ENCODE data around the gene CD226.
"Not testable (repeated sequence)": the region's sequence is repeated elsewhere in the genome, so short reads cannot be mapped to it uniquely, and the experiment has no call there.

The CD226 gene

DNA sequence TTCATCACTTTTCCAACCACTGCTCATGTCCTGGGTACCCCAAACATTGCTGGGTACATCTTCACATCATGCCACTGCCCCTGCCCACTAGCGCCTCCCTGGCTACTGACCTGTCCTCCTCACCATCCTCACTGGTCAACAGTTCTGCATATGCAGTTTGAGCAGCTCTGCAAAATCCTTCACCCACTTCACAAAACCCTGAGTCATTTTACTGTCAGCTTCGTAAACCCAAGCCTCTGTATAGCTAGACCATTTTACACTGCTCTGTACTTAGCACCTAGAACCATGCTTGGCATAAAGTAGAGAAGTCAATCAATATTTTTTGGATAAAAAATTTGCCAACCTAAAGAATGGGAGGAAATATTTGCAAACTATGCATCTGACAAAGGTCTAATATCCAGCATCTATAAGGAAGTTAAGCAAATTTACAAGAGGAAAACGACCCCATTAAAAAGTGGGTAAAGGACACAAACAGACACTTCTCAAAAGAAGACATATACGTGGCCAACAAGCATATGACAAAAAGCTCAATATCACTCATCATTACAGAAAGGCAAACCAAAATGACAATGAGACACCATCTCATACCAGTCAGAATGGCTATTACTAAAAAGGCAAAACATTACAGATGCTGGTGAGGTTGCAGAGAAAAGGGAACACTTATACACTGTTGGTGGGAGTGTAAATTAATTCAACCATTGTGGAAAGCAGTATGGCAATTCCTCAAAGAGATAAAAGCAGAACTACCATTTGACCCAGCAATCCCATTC, 48.3 kb downstream of the CD226 start:
- not testable (repeated sequence) for DNase-seq

GRCh38 chr18:69898241-69898861, 49.3 kb downstream of the CD226 start:
- DNase-seq, result no peak

DNA sequence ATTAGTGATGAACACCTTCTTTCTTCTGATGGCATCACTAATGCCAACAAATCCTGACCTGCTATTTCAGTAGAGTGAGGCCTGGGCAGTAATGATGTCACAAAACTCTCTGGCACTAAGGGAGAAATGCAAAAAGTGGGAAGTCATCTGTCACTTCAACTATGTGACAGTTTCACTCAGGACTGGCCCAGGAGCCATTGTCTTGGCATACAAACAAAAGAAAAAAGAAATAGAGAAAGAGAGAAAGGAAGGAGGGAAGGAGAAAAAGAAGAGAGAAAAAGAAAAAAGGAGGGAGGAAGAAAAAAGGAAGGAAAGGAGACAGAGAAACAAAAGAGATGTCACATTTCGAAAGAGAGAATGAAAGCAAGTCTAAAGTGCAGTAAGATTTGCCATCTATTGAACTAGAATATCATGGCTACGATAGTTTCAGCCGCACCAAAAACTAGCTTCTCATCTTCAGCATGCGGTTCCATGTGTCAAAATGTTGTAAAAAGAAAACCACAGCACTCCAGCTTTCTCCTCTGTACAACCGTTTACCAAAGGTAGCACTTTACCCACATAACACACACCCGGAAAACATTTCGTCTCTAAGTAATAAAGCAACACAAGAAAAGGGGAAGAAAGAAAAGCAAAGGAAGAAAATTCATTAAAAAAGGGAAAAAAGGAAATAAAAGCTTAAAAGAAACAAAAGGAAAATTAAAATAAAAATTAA, 50.1 kb downstream of the CD226 start:
- no peak for DNase-seq

DNA sequence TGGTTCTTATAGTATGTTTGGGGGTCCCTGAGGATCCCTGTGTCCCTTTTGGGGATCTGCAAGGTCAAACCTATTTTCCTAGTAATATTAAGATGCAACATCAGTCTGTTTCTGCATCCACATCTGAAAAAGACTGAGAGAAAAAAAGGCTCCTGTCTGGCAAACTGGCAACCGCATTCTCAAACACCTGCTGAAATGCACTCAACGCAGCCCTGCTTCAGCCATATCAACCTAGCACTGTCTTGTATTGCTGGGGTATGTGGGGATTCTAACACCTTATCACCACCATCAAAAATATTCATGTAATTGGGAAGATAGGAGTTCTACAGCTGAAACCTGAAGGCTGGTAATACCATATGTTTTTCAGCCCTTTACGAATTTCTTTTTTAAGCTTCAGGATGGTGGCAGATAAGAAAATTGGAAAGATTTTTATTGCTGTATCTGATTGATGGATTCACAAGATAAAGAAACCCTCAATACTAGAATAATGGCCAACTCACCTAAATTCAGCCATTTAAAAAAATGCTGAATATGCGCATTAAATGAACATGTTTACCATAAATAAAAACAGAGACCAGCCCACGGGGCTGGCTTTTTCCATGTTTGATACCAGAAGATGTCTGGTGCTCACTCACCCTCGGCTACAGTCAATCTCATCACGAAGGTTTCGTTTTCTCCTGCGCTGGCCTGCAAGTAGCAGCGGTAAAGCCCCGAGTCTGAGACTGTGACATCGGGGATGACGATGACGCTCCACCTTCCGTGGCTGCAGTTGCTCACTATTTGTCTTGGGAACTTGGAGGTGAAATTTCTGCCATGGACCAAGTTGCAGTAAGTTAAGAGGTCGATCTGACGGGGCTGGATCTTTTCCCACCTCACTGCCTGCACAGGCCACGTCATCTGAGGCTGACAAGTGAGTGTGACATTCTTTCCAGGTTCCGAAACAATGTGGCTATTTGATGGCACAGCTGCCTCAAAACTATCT, 52.3 kb downstream of the CD226 start:
- no peak for DNase-seq

DNA sequence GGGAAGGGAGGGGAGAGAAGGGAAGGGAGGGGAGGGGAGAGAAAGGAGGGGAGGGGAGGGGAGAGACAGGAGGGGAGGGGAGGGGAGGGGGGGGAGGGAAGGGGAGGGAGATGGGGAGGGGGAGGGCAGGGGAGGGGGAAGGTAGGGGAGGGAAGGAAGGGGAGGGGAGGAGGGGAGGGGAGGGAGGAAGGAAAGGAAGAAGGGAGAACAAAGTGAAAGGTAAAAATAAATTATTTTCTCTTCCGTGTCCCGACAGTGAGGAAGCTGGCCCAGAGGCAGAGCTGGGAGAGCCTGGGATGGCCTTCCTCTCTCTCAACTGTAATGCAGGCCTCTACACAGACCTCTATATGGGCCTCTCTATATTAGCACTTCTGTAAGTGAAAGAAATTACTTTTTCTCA, 53.2 kb downstream of the CD226 start:
- no peak for DNase-seq

- DNase-seq, result no peak
Observed at GRCh38 chr18:69890558-69890957, 57.1 kb downstream of the CD226 start.

DNA sequence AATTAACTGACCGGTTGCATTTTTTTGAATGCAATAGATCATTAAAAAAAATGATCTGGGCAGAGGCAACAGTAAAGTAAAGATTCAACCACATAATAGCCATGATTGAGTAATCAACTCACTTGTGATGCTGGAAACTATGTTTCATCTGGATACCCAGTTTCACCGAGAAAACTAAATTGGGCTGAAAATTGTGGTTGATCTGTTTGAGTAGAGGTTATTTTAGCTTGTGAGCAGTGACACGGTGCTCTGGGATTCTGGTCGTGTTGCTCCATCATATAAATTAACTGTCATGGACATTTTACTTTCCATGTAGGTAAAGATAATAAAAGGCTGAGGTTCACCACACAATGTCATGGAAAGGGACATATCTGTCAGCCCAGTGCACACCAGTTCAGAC, 58.7 kb downstream of the CD226 start:
- DNase-seq, result no peak

DNA sequence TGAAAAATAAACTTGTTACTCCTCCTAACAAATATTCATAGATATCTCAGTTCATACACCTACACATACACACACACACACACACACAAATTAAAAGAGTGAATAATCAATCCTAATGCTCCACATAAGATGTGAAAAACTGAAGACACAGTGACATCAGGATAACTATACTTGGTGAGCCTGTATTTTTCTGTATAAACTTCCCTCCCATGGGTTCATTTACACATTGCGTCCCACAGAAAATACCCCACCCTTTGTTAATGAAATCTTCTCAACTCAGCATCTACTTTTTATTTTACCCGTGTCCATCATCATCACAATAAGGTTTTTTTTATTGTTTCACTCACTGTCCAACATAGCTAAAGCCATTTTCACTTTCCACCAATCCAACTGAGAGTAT, 60.4 kb downstream of the CD226 start:
- no peak for DNase-seq

DNA sequence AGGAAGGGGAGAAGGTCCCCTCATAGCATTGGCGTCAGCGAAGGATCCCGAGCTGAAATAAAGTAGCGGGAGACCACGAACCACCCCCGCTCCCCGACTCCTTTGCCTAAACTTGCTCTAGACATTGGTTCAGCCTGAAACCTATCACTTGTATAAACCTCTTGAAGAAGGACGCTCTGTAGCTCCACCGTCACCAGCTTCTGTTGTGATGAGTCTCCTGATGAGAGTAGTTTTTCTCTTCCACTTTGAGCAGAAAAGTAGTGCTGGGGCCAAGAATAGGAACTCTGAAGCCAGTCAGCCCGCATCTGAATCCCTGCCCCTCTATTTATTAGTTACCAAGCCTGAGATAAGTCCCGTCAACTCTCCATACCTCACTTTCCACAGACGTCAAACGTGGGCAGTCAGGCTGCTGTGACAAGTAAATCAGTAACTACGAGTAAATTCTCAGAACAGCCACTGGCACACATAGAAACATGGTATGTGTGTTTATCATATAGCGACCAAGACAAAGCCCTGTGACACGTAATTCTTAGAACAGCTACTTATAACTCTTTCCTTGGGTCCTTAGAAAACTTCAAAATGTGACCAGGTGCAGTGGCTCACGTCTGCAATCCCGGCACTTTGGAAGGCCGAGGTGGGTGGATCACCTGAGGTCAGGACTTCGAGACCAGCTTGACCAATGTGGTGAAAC, 61.7 kb downstream of the CD226 start:
- DNase-seq, result no peak

DNA sequence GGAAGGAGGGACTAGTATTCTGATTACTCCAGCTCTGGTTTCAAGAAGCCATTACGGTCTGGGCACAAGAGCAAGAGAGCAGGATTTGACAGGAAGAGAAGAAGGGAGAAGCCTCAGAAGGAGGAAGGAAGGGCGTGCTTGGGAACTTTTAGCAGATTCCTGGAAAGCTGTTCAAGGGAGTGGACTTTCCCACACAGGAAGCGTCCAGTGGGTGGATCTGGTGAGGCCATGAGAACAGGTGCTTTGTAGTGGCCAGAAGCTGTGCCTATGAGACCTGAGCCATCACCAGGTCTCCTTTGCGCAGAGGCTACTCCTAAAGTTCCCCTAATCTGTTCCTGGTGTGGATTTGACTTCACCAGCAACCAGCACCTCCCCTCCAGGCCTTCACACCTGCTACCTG, 62.3 kb downstream of the CD226 start:
- DNase-seq, result no peak

- no peak for DNase-seq
Observed at GRCh38 chr18:69883781-69884180, 63.9 kb downstream of the CD226 start.

- no peak for DNase-seq
Observed at GRCh38 chr18:69882965-69883668, 64.6 kb downstream of the CD226 start.

- DNase-seq, result no peak
Observed at GRCh38 chr18:69880083-69880482, 67.6 kb downstream of the CD226 start.

- DNase-seq, result not testable (repeated sequence)
Observed at GRCh38 chr18:69879051-69879450, 68.6 kb downstream of the CD226 start.

DNA sequence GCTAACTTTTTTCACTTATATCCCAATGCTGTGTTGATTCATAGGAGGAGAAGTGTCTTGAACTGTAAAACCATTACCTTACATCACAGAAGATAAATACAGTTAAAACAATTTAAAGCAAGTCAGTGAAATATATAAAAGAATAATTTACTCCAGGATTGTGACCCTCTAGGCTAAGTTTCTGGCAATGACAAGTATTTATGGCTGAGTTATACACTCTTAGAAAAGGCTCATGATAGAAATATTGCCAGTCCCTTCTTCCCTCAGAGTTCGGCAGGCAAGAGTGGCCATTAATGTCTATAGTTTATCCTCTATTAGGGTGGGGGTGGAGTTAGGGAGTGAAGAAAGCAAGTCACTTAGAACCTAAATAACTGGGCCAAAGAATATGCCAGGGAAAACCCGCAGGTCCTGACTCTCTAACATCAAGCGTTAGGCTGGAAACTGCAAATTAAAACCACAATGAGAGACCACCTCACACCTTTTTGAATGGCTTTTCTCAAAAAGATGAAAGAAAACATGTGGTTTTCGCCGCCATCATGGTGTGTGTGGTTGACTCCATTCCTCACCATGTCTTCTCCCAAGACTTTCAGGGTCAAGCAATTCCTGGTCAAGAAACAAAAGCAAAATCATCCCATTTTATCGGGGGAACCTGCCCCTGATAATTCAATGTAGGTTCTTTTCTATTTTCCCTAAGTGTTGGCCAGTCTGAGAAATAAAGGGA, 69.3 kb downstream of the CD226 start:
- DNase-seq, result no peak

- DNase-seq, result no peak
Observed at GRCh38 chr18:69876490-69876889, 71.2 kb downstream of the CD226 start.

DNA sequence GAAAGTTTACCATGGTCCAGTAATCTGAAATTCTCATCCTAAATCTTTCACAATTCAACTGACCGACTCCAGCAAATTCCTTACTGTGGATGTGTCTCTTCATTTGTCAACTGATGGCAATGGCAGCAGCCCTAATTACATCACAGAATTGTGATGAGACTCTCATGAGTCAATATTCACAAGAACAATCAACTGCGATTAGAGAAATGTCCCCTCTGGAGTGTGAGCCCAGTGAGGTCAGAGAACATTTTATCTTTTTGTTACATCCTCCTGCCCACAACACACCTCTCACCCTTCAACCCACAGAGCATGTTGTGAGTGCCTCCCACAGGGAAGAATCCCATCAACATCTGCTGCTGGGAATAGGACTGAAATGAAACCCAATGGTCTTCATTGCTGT, 73.6 kb downstream of the CD226 start:
- DNase-seq, result no peak

DNA sequence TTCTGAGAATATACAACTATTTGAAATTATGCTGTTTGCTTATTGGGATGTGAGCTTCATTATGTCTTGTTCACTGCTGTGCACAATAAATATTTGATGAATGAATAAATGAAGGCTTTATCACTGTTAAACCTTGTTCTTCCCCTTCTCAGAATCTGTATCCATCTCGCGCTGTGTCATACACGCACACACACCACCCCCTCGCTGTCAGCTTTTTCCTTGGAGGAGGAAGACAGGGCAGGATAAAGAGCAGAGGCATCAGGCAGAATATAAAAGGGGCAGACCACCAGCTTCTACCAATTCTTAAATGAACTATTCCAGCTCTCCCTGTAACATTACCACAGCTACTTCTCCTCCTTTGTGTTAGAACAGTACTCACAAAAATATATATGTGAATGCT, 75.0 kb downstream of the CD226 start:
- no peak for DNase-seq

GRCh38 chr18:69871363-69871762, 76.3 kb downstream of the CD226 start:
- DNase-seq, result no peak

DNA sequence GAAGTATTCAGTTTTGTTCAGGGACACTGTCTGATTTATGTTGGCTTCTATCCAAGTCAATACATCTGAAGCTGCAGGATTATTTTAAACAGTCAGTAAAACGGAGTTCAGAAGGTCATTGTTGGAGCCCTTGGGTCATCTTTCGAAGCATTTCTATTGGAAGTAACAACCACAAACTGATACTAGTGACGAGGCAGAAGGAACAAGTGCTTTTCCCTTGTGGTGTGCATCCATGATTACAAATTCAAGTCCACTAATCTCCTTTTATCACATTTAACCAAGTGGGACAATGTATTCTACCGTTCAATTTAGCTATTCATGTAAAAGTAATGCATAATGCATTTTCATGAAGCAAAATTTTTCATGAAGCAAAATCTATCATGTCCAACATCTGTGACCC, 76.9 kb downstream of the CD226 start:
- DNase-seq, result no peak

- no peak for DNase-seq
Observed at GRCh38 chr18:69866212-69866611, 81.5 kb downstream of the CD226 start.

Measured in stimulated activated CD4-positive, alpha-beta T cell treated with anti-CD3 and anti-CD28 coated beads, Interleukin-4, amount 100 ng/mL, for 1 hour (primary cell).